HepG2 (cell line): ENCODE measurements around the gene NEK6. TPM values are rescaled to one million over a fixed set of nuclear protein-coding genes. Genes with fewer than 3 reads are reported as not detected.

Experiments
- ATAC-seq: fragments of 200-7000 bp; cut with Tn5 transposase; 3 replicates; pipeline ENCODE4 v1.9.1; 2020; ENCODE audit warnings: mild to moderate bottlenecking, moderate library complexity
- BruUV-seq: library from RNA; stranded (reverse); fragments of 400-500 nt; replicated peaks from 2 replicates; lab custom pipeline; 2021; lab: Mats Ljungman, UMichigan
- CTCF ChIA-PET: fragments of 300-600 bp; formaldehyde crosslinking; extraction: SDS; loops from one replicate; lab custom pipeline; 2021; ENCODE audit warnings: low total read pairs, inconsistent platforms, low intra/inter-chr PET ratio; lab: Yijun Ruan, JAX
- POLR2A ChIA-PET: fragments of 350-600 bp; sonication (Branson Sonifier 250); formaldehyde crosslinking; loops from one replicate; lab custom pipeline; 2020; ENCODE audit warnings: antibody characterized with exemption, inconsistent platforms; lab: Yijun Ruan, JAX
- DNase-seq: peaks from one replicate; pipeline ENCODE4 v3.0.0-alpha.2; 2015; ENCODE audit warnings: low spot score
- FAIRE-seq: peaks from 3 replicates; lab custom pipeline; 2011; peaks lifted over from hg19 to GRCh38; lab: Jason Lieb, UNC
- H2AFZ ChIP-seq: one replicate; pipeline ENCODE4 v1.6.1; 2011; ENCODE audit warnings: low read length, inconsistent platforms
- H3K27ac ChIP-seq: fragments of 300-600 bp; 3 replicates; pipeline ENCODE4 v1.8.0; 2011; ENCODE audit warnings: mixed run types, mild to moderate bottlenecking, mixed read lengths, low read length, inconsistent platforms; ENCODE audit not compliant: insufficient read depth; ENCODE audit errors: extremely low read length
- H3K27me3 ChIP-seq, 2 experiments: fragments of 200-600 bp in 1 of 2; 2 replicates in 1 of 2; 3 replicates in 1 of 2; pipeline versions ENCODE4 v1.6.0 to v1.8.0; 2011; ENCODE audit warnings: low read length in 2 of 2, mild to moderate bottlenecking in 2 of 2, moderate library complexity in 2 of 2, inconsistent platforms in 1 of 2; ENCODE audit not compliant: insufficient read depth in 2 of 2, control insufficient read depth in 1 of 2
- H3K36me3 ChIP-seq, 2 experiments: fragments of 200-600 bp in 1 of 2; replicated peaks in 1 of 2; 2 replicates in 1 of 2; 3 replicates in 1 of 2; pipeline versions ENCODE4 v1.5.1 to v1.8.0; 2011; ENCODE audit warnings: low read length in 2 of 2, inconsistent platforms in 1 of 2; ENCODE audit not compliant: insufficient read depth in 2 of 2, control insufficient read depth in 1 of 2
- H3K4me1 ChIP-seq: 2 replicates; pipeline ENCODE4 v1.5.1; 2012; ENCODE audit warnings: low read length, inconsistent platforms; ENCODE audit not compliant: insufficient read depth
- H3K4me2 ChIP-seq: 2 replicates; pipeline ENCODE4 v1.6.0; 2011; ENCODE audit warnings: low read depth, low read length, inconsistent platforms
- H3K4me3 ChIP-seq, 3 experiments: fragments of 200-600 bp in 1 of 3; sonication (generic), shearing (Covaris generic) in 1 of 3; replicated peaks in 1 of 3; 2 replicates each; pipeline ENCODE4 v1.5.1; 2011 to 2016; ENCODE audit warnings: low read length in 3 of 3, inconsistent platforms in 2 of 3, low read depth in 2 of 3, mild to moderate bottlenecking in 2 of 3, control low read depth in 1 of 3, mixed read lengths in 1 of 3; ENCODE audit not compliant: insufficient read depth in 1 of 3
- H3K79me2 ChIP-seq: one replicate; pipeline ENCODE4 v1.6.1; 2011; ENCODE audit warnings: low read length, inconsistent platforms; ENCODE audit not compliant: insufficient read depth
- H3K9ac ChIP-seq: 2 replicates; pipeline ENCODE4 v1.6.0; 2011; ENCODE audit warnings: mild to moderate bottlenecking, low read depth, low read length, inconsistent platforms; ENCODE audit not compliant: insufficient read depth
- H3K9me3 ChIP-seq: 2 replicates; pipeline ENCODE4 v1.5.1; 2012; ENCODE audit warnings: mild to moderate bottlenecking, low read length
- H4K20me1 ChIP-seq: 2 replicates; pipeline ENCODE4 v1.6.0; 2011; ENCODE audit warnings: inconsistent platforms, mild to moderate bottlenecking, low read length, moderate library complexity; ENCODE audit not compliant: insufficient read depth
- ATF6 ChIP-seq: sonication (generic); formaldehyde crosslinking; conservative IDR thresholded peaks from 2 replicates; pipeline ENCODE4 v1.4.0; 2020; ENCODE audit warnings: missing genetic modification reagents
- DDIT3 ChIP-seq: sonication (generic); formaldehyde crosslinking; IDR thresholded peaks from 2 replicates; pipeline ENCODE4 v1.4.0; 2020; ENCODE audit warnings: mild to moderate bottlenecking, missing genetic modification reagents
- HNRNPL ChIP-seq: fragments of 200-400 bp; formaldehyde crosslinking; IDR thresholded peaks from 2 replicates; pipeline ENCODE4 v1.6.1; 2017; ENCODE audit warnings: mild to moderate bottlenecking, low read depth, low read length
- ISX ChIP-seq: sonication (generic); formaldehyde crosslinking; conservative IDR thresholded peaks from 2 replicates; pipeline ENCODE4 v1.5.0; 2020; ENCODE audit warnings: missing genetic modification reagents
- KDM4B ChIP-seq: sonication (generic); formaldehyde crosslinking; IDR thresholded peaks from 2 replicates; pipeline ENCODE4 v1.4.0; 2020; ENCODE audit warnings: missing genetic modification reagents
- KLF16 ChIP-seq, 2 experiments: sonication (generic) in 1 of 2; formaldehyde crosslinking in 1 of 2; IDR thresholded peaks; 2 replicates each; pipeline versions ENCODE4 v1.6.1 to v1.8.0; 2016 to 2023; ENCODE audit warnings: missing genetic modification reagents in 2 of 2, missing compliant biosample characterization in 1 of 2
- REST ChIP-seq, 2 experiments: IDR thresholded peaks; 2 replicates each; pipeline ENCODE4 v1.6.1; 2011 to 2012; ENCODE audit warnings: low read length in 2 of 2, borderline replicate concordance in 1 of 2, low read depth in 1 of 2, mild to moderate bottlenecking in 1 of 2, moderate library complexity in 1 of 2
- ZNF230 ChIP-seq: sonication (generic); formaldehyde crosslinking; IDR thresholded peaks from 2 replicates; pipeline ENCODE4 v1.4.0; 2020; ENCODE audit warnings: mild to moderate bottlenecking, missing genetic modification reagents
- ZNF704 ChIP-seq: sonication (generic); formaldehyde crosslinking; IDR thresholded peaks from 2 replicates; pipeline ENCODE4 v1.8.1; 2023; ENCODE audit warnings: mild to moderate bottlenecking, inconsistent platforms, moderate library complexity, missing genetic modification reagents, borderline replicate concordance
- ZNF775 ChIP-seq: sonication (generic); formaldehyde crosslinking; IDR thresholded peaks from 2 replicates; pipeline ENCODE4 v1.4.0; 2020; ENCODE audit warnings: missing genetic modification reagents, mild to moderate bottlenecking, moderate library complexity, borderline replicate concordance
- ZNF777 ChIP-seq: sonication (generic); formaldehyde crosslinking; IDR thresholded peaks from 2 replicates; pipeline ENCODE4 v1.4.0; 2020; ENCODE audit warnings: missing genetic modification reagents
- WGBS: methylation state at CpG from one replicate; pipeline ENCODE4 v1.1.6; 2017; ENCODE audit warnings: low lambda C conversion rate; 5-methylcytosine and 5-hydroxymethylcytosine counted together
- in situ Hi-C: cut with HindIII; loops from 2 replicates; pipeline ENCODE4 v1.10.0; 2017; ENCODE audit warnings: low pct_unique_long_range_greater_than_20kb; ENCODE audit not compliant: extremely low pct_ligation_motif_present
- intact Hi-C: fragments of 100-400 bp; cut with micrococcal nuclease; formaldehyde crosslinking; loops from one replicate; pipeline ENCODE4 v1.10.0; 2022; ENCODE audit not compliant: unreplicated experiment
- polyA plus RNA-seq, 8 experiments: library from polyadenylated mRNA; depleted of rRNA in 3 of 8; stranded (reverse) in 7 of 8; unstranded in 1 of 8; fragments of >200 nt; fragmentation: Illumina TruSeq in 4 of 8; extraction: Trizol in 4 of 8; gene quantifications; 2 replicates each; pipeline versions ENCODE4 v1.2.1 to v1.2.3, GENCODE V29; 2011 to 2016; ENCODE audit warnings: low read depth in 4 of 8, missing spikeins in 1 of 8, mixed read lengths in 1 of 8; ENCODE audit not compliant: insufficient read depth in 1 of 8
- total RNA-seq, 5 experiments: library from RNA; depleted of rRNA; stranded (reverse); fragments of >200 nt; fragmentation: Illumina TruSeq; extraction: Trizol; gene quantifications; 2 replicates each; pipeline ENCODE4 v1.2.3, GENCODE V29; 2016; ENCODE audit warnings: low read depth in 1 of 5

Gene NEK6
- total and polyA plus RNA-seq, 2 of the 13 experiments (the other 11 are each of a cell fraction or from before 2014, with no cell fraction given) = 30.4 to 119 TPM

GRCh38 chr9:124281931-124282371, 24.2 kb downstream of the NEK6 start (continued):
- no peak for TF ChIP-seq ATF6 (CRISPR knock-in tag)
- no peak for TF ChIP-seq ZNF775 (CRISPR knock-in tag)
- TF ChIP-seq KLF16 (CRISPR knock-in tag; IDR thresholded peaks at IDR 0.05) = no peak

GRCh38 chr9:124282442-124283227, 24.9 kb downstream of the NEK6 start:
- H3K27ac ChIP-seq = peak overlapping the region; percentile 82
- ChIA-PET POLR2A (no interaction called here), CTCF (no interaction called here)
- peak; percentile 63 for ATAC-seq
- H3K27me3 ChIP-seq = no peaks in the 10 kb centered on the region
- H3K9me3 ChIP-seq = no peaks in the 10 kb centered on the region
- H3K4me2 ChIP-seq = peak overlapping the region; percentile 72
- no TSS peak for BruUV-seq
- peak; percentile 62 for DNase-seq
- peaks cover 5 to 24% of the 10 kb centered on the region in 2 experiments for H3K36me3 ChIP-seq
- in situ Hi-C loops (no loop called here), intact Hi-C loops (loop anchor here (10.0 kb wide), 1 partner anchor 148 kb away; no protein-coding TSS in a partner anchor)
- peaks cover 4% of the 10 kb centered on the region for H4K20me1 ChIP-seq
- peaks cover 99% of the 10 kb centered on the region for H3K4me1 ChIP-seq
- 24% methylated on average over 5 of the region's 20 CpGs for WGBS
- FAIRE-seq = peak; percentile 50
- H2AFZ ChIP-seq = no peak overlapping the region
- H3K79me2 ChIP-seq = peaks cover 91% of the 10 kb centered on the region
- peak overlapping the region; percentile 47 for H3K9ac ChIP-seq
- peak overlapping the region in 2 of 3 experiments; percentile 26 to 46; a peak in 3 of 6 replicates for H3K4me3 ChIP-seq
- TF ChIP-seq ZNF230 (CRISPR knock-in tag) = no peak
- no peak for TF ChIP-seq DDIT3
- TF ChIP-seq ZNF777 (CRISPR knock-in tag) = no peak
- peak; percentile 75 for TF ChIP-seq HNRNPL
- TF ChIP-seq ZNF704 (CRISPR knock-in tag) = no peak
- no peak for TF ChIP-seq KDM4B (CRISPR knock-in tag)
- TF ChIP-seq REST (IDR thresholded peaks at IDR 0.05; ENCODE audit: borderline replicate concordance in 1 of 2, low read depth in 1 of 2, low read length in 2 of 2) = no peak
- TF ChIP-seq ISX (CRISPR knock-in tag) = no peak
